COR-L47 (cell line): ENCODE measurements around the gene NFAT5.
"Not testable (repeated sequence)": the region's sequence is repeated elsewhere in the genome, so short reads cannot be mapped to it uniquely, and the experiment has no call there.

Experiments used
- DNase-seq: peaks from one replicate; lab custom pipeline; 2025; lab: John Stamatoyannopoulos, UW

The NFAT5 gene

DNA sequence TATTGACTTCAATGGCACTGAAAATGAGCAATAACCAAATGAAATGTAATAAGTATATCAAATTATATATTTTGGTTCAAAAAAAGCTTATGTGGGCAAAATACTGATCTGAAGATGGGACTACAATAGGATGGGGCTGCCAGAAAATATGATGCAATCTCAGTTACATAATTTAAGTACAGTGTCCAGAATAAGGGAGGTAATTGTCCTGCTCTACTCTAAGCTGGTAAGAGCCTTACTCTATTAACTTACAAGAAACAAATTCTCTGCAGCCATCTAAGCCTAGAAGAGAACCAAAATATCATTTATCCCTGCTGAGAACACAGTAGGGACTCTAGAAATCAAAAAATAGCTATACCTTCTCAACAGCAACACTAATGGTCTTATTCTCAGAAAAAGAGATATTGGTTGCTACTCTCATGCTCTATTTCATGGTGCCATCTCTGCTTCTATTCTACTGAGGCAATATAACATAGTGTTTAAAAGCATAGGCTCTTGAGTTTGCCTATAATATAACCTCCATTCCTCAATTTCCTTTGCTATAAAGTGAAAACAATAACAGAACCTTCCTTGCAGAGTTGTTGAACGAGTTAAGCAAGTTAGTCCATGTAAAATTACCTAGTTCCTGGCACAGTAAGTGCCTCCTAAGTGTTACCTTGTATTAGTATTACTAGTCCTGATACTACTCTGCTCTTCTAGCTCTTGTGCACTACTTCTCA lies 140.6 kb downstream of the NFAT5 start:
- no peak for DNase-seq

DNA sequence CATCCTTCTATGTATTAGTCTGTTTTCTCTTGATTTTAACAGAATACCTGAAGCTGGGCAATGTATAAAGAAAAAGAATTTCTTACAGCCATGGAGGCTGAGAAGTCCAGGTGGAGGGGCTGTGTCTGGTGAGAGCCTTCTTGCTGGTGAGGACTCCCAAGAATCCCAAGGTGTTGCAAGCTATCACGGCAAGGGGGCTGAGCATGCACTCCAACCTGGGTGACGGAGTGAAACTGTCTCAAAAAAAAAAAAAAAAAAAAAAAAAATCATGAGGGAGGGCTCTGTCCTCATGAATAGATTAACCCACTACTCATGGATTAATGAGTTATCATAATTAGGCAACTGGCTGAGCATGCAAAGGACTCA lies 141.2 kb downstream of the NFAT5 start:
- DNase-seq = no peak

GRCh38 chr16:69707920-69708683 lies 142.3 kb downstream of the NFAT5 start:
- DNase-seq = no peak

DNA sequence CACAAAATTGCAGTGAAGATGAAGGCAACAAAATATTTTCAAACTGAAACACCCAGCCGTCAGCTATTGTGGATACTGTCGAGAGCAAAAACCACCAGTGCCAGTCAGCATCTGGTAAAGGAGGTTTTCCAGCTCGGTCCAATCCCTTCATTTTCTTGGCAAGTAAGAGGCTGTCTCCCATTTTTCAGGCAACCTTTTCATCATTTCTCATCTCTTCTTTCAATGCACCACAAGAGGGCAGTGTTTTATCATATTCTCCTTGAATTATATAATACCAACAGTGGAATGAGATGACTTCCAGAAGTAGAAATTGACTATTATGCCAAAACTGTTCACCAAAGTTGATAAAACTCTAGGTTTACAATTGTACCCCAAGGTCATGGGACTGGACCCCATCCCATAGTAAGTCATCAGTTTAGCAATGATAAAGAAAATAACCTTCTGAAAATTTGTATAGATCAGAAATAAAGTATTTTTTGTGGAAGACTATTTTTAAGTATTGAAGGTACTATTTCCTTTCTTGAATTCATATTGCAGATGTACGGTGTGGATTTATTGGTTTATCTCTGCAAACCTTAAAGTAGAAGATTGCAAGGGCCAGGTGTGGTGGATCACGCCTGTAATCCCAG lies 143.8 kb downstream of the NFAT5 start:
- DNase-seq = peak; percentile 60

DNA sequence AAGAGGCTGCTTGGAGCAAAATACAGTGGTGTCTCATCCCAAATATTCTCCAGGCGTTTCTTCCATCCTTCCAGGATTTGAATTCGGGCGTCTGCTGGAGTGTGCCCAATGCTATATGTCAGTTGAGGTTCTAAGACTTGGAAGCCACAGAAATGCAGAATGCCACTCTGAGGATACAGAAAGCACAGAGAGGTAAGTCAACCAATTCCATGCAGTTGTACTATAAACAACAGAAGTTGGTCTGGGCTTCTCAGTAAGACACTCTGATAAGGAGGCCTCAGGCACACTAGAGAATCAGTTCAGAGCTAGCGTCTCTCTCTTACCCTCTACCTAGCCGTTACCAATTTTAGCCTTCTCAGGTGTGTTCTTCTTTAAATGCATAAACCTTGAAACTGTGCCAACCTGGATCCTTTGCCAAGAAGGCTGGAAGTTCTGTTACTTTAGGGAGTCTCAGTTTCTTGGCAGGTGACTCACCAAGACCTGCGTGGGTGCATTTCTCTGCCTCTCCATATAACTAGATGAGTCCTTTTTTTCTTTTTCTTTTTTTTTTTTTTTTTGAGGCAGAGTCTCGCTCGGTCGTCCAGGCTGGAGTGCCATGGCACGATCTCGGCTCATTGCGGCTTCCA lies 145.5 kb downstream of the NFAT5 start:
- DNase-seq = no peak

DNA sequence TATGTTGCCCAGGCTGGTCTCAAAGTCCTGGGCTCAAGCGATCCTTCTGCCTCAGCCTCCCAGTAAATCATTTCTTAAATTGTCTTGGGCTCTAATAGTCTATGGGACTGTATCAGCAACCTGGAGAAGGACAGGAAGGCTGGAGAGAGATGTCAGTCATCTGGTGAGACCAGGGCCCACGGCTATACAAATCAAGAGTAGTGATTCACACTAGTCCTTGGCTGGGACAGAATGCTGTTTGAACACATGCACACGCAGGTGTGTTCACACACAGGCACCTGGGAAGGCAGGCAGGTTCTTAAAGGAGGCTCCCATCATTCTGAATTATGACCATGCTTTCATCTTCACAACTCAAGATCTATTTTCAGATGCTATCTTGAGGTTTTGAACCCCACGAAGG lies 146.5 kb downstream of the NFAT5 start:
- no peak for DNase-seq

DNA sequence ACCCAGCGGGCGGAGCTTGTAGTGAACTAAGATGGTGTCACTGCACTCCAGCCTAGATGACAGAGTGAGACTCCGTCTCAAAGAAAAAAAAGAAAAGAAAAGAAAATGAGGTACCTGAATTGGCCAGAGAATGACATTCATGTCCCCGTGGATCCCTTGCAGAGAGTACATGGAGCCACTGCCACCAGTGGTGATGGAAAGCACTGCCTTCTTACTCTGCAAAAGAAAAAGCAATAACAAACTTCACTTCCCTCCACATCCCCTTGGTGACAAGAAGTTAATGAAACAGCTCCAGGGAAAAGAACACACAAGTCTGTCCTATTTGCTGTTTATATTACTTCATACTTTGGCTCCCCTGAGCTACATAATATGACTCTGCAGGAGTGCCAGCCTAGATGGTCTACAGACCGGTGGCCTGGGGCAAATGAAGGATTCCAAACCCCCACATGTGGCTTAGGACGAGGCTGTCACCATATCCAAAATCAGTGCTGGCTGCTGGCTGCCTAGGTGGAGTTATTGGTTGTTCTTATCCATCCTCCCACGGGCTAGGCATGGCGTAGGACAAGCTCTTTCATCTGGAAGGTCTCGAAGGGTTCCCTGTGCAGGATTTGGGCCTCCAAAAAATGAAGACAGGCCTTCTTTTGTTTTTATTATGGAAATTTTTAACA lies 147.3 kb downstream of the NFAT5 start:
- DNase-seq = no peak

GRCh38 chr16:69717066-69717465 lies 151.3 kb downstream of the NFAT5 start:
- DNase-seq = no peak

DNA sequence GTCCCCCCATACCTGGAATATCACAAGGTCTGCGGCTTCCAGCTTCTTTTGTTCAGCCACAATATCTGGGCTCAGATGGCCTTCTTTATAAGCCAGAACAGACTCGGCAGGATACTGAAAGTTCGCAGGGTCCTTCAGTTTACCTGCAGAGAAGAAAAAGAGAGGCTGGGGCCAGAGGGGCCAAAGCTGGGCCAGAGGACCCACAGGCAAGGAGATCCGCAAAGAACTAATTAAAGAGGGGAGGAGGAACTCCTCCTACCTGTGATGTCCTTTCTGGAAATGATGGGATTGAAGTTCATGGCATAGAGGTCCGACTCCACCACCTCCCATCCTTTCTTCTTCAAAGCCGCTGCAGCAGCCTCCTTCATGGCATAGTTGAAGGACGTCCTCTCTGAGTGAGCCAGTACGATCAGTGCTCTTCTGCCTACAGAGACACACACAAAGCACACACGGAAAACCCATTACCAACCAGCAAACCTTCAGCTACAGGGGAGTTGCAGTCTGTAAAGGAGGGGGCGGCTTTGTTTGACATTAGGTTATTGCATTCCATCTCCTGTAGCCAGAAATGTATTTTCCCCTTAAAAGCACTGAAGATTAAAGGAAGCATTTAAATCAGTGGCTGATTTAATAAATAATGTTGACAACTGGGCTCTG lies 152.5 kb downstream of the NFAT5 start:
- DNase-seq = no peak

DNA sequence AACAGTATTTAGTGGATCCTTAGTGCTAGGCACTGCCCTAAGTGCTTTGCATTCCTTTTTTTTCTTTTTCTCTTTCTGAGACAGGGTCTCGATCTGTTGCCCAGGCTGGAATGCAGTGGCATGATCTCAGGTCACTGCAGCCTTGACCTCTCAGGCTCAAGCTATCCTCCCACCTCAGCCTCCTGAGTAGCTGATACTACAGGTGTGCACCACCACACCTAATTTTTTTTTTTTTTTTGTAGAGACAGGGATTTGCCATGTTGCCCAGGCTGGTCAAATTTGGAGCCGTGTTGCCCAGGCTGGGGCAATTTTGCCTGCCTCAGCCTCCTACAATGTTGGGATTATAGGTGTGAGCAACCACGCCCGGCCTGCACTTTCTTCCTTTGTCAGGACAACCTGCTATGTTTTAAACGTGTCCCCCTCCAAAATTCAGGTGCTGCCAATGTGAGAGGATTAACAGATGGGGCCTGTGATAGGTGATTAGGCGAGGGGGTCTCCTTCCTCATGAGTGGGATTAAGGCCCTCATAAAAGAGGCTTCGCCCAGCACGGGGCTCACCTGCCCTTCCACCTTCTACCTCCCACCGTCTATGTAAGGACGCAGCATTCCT lies 155.2 kb downstream of the NFAT5 start:
- no peak for DNase-seq

GRCh38 chr16:69721441-69721957 lies 155.7 kb downstream of the NFAT5 start:
- no peak for DNase-seq

DNA sequence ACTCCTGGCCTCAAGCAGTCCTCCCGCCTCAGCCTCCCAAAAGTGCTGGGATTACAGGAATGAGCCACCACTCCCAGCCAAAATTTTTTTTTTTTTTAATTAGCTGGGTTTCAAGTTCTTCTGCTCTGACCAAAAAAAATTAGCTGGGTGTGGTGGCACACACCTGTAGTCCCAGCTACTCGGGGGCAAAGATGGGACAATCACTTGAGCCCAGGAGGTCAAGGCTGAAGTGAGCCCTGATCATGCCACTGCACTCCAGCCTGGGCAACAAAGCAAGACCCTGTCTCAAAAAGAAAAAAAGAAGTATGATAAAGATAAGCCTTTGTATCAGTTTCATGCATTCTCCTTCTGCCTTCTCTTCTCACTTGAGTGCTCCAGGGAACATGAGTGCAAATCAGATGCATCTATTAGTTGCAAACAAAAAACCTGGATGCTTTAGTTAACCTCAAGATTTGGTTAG lies 158.7 kb downstream of the NFAT5 start:
- DNase-seq = no peak

DNA sequence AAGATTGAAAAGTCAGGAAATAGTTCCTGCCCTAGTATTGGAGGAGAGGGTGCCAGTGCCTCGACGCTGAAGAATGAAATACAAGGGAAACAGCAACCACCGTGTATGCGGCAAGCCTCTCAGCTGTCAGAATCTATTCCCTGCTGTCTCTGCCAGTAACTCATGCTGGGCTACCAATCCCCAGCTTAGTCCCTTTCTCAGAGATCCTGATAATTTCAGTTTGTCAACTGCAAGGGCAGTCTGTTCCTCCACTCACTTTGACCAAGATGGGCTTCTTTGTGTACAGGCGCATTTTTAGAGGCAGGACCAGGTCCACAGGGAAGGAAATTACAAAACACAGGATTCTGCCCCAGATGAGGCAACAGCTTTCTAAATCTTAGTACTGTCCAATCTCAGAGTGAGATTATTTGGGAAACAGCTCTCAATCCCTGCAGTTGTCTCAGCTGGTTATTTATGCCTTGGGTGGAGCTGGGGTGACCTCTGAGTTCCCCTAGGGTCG lies 159.3 kb downstream of the NFAT5 start:
- DNase-seq = no peak

GRCh38 chr16:69725480-69726312 lies 159.9 kb downstream of the NFAT5 start:
- no peak for DNase-seq

DNA sequence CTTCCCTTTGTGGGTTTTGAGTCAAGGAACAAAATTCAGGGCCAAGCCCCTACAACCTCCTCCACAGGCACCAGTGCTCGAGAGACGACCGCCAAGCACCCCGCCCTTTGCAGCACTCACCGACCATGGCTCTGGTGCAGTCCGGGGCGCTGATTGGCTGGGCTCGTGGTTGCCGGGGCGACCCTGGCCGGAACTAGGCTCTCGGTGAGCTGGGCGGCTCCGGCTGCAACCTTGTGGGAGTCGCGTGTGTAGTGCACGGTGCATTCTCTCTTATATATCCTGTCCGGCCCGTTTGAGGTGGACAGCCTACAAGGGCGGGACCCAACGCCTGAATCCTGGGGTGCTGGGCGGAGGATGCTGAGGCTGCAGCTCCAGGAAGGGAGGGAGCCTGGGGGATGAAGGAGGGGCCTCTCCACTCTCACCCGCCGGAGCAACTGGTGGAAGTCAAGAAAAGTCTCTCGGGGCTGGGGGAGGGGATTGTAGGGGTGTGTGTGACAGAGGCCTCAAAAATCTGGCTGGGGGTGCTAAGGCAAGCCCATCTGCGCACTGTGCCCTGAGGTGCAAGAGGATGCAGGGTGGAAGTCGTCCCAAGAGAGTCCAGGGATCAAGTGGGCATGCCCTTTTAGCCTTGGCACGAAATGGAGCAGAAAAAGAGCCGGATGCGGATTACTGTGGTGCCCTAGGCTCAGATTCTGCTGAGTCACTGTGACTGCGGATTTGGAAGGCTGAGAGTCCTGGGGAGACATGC lies 160.7 kb downstream of the NFAT5 start, which contains the start of gene NQO1:
NQO1 (minus strand) TSS at position 248 of the 748 bp plus-strand sequence; CDS start at position 127, 121 bp downstream.
- DNase-seq = peak; percentile 92

- DNase-seq = no peak
These were observed 162.1 kb downstream of the NFAT5 start for GRCh38 chr16:69727916-69728270.

GRCh38 chr16:69729030-69729429 lies 163.3 kb downstream of the NFAT5 start:
- not testable (repeated sequence) for DNase-seq

DNA sequence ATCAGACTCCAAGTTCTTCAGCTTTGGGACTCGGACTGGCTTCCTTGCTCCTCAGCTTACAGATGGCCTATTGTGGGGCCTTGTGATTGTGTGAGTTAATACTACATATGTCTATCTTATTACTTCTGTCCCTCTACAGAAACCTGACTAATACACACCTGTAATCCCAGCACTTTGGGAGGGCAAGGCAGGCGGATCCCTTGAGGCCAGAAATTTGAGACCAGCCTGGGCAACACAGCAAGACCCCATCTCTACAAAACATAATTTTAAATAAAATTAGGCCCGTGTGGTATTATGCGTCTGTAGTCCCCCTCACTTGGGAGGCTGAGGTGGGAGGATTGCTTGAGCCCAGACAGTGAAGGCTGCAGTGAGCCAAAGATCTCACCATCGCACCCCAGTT lies 165.5 kb downstream of the NFAT5 start:
- DNase-seq = not testable (repeated sequence)

DNA sequence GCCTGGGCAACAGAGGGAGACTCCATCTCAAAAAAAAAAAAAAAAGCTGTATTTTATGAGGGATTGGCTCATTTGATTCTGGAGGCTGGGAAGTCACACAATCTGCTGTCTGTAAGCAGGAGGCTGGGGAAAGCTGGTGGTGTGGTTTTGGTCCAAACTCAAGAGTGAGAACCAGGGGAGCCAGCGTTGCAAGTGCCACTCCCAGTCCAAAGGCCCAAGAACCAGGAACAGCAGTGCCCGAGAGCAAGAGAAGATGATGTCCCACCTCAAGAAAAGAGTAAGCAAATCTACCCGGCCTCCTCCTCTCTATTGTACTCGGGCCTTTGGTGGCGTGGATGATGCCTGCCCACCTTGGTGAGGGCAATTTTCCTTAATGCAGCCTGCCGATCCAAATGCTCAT lies 166.3 kb downstream of the NFAT5 start:
- DNase-seq = no peak
